K562 (cell line): ENCODE data around the gene NBEAL2. TPM values are rescaled to one million over a fixed set of nuclear protein-coding genes. Genes with fewer than 3 reads are reported as not detected.

Experiments used
- CBFB ChIP-seq: sonication (generic); formaldehyde crosslinking; IDR thresholded peaks from 2 replicates; pipeline ENCODE4 v1.4.0; 2020; ENCODE audit warnings: mild to moderate bottlenecking, missing genetic modification reagents
- DDX20 ChIP-seq: fragments of 450-650 bp; IDR thresholded peaks from 2 replicates; pipeline ENCODE4 v1.6.1; 2016; ENCODE audit warnings: missing genetic modification characterization, low read depth, mild to moderate bottlenecking, missing compliant biosample characterization, moderate library complexity
- DPF2 ChIP-seq: fragments of 450-650 bp; IDR thresholded peaks from 2 replicates; pipeline ENCODE4 v1.6.1; 2016
- FOSL1 ChIP-seq: fragments of 200-800 bp; sonication (Bioruptor generic); conservative IDR thresholded peaks from 2 replicates; pipeline ENCODE4 v1.6.1; 2016; ENCODE audit warnings: missing genetic modification characterization, missing compliant biosample characterization
- HDAC8 ChIP-seq: fragments of 450-650 bp; IDR thresholded peaks from 2 replicates; pipeline ENCODE4 v1.6.1; 2016; ENCODE audit warnings: mild to moderate bottlenecking, missing genetic modification characterization, moderate library complexity, missing compliant biosample characterization
- MTA2 ChIP-seq: fragments of 450-650 bp; IDR thresholded peaks from 2 replicates; pipeline ENCODE4 v1.6.1; 2016; ENCODE audit warnings: low read depth
- NCOA1 ChIP-seq: fragments of 450-650 bp; IDR thresholded peaks from 2 replicates; pipeline ENCODE4 v1.6.1; 2016; ENCODE audit warnings: low read depth
- SMAD2 ChIP-seq: fragments of 150-350 bp; IDR thresholded peaks from 2 replicates; pipeline ENCODE4 v1.6.1; 2014; ENCODE audit warnings: low read depth, mild to moderate bottlenecking, low read length
- SRF ChIP-seq, 2 experiments: fragments of 250-450, 450-650 bp in 1 of 2; sonication (Bioruptor Pico) in 1 of 2; sonication (generic) in 1 of 2; formaldehyde crosslinking; IDR thresholded peaks; 2 replicates each; pipeline versions ENCODE4 v1.5.0 to v1.5.1; 2020 to 2022; ENCODE audit warnings: mild to moderate bottlenecking in 1 of 2, missing genetic modification reagents in 1 of 2
- ZBED1 ChIP-seq: IDR thresholded peaks from 2 replicates; pipeline ENCODE4 v1.6.1; 2014
- ZNF436 ChIP-seq: fragments of 250-450, 450-650 bp; sonication (Bioruptor Pico); formaldehyde crosslinking; IDR thresholded peaks from 2 replicates; pipeline ENCODE4 v1.7.0; 2020; ENCODE audit warnings: mild to moderate bottlenecking
- polyA plus RNA-seq, 8 experiments: library from polyadenylated mRNA; depleted of rRNA in 4 of 8; stranded (reverse) in 5 of 8; unstranded in 3 of 8; fragments of >200 nt; fragmentation: Nextera tagmentation in 2 of 8; fragmentation: Illumina TruSeq in 1 of 8; extraction: Ambion mirVana in 2 of 8; extraction: Trizol in 1 of 8; gene quantifications; 2 replicates each; pipeline versions ENCODE4 v1.2.1 to v1.2.3, GENCODE V29; 2011 to 2014; ENCODE audit warnings: inconsistent platforms in 1 of 8, missing spikeins in 1 of 8
- total RNA-seq, 7 experiments: library from RNA; depleted of rRNA in 6 of 7; stranded (reverse); fragments of >200 nt in 6 of 7; fragmentation: Illumina TruSeq in 2 of 7; extraction: Trizol in 2 of 7; gene quantifications; 2 replicates each; pipeline versions ENCODE4 v1.2.1 to v1.2.3, GENCODE V29; 2011 to 2021; ENCODE audit warnings: low replicate concordance in 1 of 7
- TF ChIP-seq, protein P1 (sequence below): fragments of 250-450 bp; sonication (Bioruptor Pico); IDR thresholded peaks from 2 replicates; pipeline ENCODE4 v1.8.0; 2022; ENCODE audit warnings: moderate library complexity, mild to moderate bottlenecking, inconsistent platforms
- TF ChIP-seq, protein P2 (sequence below): sonication (generic); formaldehyde crosslinking; IDR thresholded peaks from 2 replicates; pipeline ENCODE4 v1.5.0; 2020; ENCODE audit warnings: missing genetic modification reagents
- TF ChIP-seq, protein P3 (sequence below): fragments of 250-450 bp; sonication (Bioruptor Pico); IDR thresholded peaks from 2 replicates; pipeline ENCODE4 v1.4.0; 2020; ENCODE audit warnings: mild to moderate bottlenecking, moderate library complexity
- TF ChIP-seq, protein P4 (sequence below), 2 experiments: fragments of 450-650 bp; formaldehyde crosslinking in 1 of 2; IDR thresholded peaks; 2 replicates each; pipeline versions ENCODE4 v1.4.0 to v1.6.1; 2014 to 2020; ENCODE audit warnings: mild to moderate bottlenecking in 2 of 2, borderline replicate concordance in 1 of 2, low read depth in 1 of 2

Gene NBEAL2
- total and polyA plus RNA-seq, 9 of the 15 experiments (the other 6 are each of a cell fraction or from before 2014, with no cell fraction given): 0.06 to 114 (median 29.6) TPM

DNA sequence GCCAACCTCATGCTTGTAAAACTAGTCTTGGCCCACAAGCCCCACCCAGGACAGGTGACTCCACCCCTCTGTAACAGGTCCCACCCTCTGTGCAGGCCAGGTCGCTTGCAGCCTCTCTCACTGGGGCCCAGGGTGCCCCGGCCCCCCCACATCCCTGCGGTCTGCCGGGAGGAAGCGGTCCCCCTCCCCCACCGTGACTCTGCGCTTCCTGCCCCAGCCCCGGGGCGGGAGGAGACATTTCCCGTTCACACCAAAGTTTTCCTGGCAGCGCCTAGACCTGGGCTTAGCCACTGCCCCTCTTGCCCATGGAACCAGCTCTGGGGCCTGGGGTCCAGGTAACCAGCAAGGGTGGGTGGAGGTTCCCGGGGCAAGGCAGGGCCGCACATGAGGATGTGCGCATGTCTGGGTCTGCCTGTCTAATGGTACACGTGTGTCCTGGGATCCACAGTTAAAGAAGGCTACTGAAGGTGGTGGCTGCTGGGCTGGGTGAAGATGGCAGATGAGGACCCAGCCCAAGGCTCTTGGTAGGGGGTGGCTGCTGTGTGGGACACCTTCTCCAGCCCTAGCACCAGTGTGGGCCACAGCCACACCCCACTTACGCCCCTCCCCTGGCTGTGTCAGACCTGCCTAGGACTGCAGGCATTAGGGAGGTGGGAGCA, 8.4 kb downstream of the NBEAL2 start (continued):
- TF ChIP-seq, protein P1, sequence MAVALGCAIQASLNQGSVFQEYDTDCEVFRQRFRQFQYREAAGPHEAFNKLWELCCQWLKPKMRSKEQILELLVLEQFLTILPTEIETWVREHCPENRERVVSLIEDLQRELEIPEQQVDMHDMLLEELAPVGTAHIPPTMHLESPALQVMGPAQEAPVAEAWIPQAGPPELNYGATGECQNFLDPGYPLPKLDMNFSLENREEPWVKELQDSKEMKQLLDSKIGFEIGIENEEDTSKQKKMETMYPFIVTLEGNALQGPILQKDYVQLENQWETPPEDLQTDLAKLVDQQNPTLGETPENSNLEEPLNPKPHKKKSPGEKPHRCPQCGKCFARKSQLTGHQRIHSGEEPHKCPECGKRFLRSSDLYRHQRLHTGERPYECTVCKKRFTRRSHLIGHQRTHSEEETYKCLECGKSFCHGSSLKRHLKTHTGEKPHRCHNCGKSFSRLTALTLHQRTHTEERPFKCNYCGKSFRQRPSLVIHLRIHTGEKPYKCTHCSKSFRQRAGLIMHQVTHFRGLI (CRISPR knock-in tag): 0 out of 2 replicates have a peak, but pooled peaks have one; percentile 8
- TF ChIP-seq SMAD2: no peak
- TF ChIP-seq FOSL1 (tag): peak; percentile 79
- TF ChIP-seq HDAC8 (tag): no peak
- TF ChIP-seq MTA2: 0 out of 2 replicates have a peak, but pooled peaks have one; percentile 26
- 0 out of 2 replicates have a peak, but pooled peaks have one; percentile 78 for TF ChIP-seq ZBED1
- TF ChIP-seq CBFB (CRISPR knock-in tag): peak; percentile 99
- TF ChIP-seq DDX20 (tag): no peak
- peak; percentile 93 for TF ChIP-seq DPF2
- peak in 1 of 2 experiments; percentile 63; a peak in 1 of 4 replicates for TF ChIP-seq SRF (CRISPR knock-in tag; IDR thresholded peaks at IDR 0.05)
- TF ChIP-seq, protein P2, sequence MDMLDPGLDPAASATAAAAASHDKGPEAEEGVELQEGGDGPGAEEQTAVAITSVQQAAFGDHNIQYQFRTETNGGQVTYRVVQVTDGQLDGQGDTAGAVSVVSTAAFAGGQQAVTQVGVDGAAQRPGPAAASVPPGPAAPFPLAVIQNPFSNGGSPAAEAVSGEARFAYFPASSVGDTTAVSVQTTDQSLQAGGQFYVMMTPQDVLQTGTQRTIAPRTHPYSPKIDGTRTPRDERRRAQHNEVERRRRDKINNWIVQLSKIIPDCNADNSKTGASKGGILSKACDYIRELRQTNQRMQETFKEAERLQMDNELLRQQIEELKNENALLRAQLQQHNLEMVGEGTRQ (CRISPR knock-in tag): no peak
- TF ChIP-seq, protein P3, sequence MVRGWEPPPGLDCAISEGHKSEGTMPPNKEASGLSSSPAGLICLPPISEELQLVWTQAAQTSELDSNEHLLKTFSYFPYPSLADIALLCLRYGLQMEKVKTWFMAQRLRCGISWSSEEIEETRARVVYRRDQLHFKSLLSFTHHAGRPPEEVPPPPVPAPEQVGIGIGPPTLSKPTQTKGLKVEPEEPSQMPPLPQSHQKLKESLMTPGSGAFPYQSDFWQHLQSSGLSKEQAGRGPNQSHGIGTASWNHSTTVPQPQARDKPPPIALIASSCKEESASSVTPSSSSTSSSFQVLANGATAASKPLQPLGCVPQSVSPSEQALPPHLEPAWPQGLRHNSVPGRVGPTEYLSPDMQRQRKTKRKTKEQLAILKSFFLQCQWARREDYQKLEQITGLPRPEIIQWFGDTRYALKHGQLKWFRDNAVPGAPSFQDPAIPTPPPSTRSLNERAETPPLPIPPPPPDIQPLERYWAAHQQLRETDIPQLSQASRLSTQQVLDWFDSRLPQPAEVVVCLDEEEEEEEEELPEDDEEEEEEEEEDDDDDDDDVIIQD (CRISPR knock-in tag): peak; percentile 67; the same call in 1 of the 2 replicates
- peak; percentile 72; the same call in 1 of the 2 replicates for TF ChIP-seq ZNF436 (CRISPR knock-in tag)
- TF ChIP-seq NCOA1: peak; percentile 82
- TF ChIP-seq, protein P4, sequence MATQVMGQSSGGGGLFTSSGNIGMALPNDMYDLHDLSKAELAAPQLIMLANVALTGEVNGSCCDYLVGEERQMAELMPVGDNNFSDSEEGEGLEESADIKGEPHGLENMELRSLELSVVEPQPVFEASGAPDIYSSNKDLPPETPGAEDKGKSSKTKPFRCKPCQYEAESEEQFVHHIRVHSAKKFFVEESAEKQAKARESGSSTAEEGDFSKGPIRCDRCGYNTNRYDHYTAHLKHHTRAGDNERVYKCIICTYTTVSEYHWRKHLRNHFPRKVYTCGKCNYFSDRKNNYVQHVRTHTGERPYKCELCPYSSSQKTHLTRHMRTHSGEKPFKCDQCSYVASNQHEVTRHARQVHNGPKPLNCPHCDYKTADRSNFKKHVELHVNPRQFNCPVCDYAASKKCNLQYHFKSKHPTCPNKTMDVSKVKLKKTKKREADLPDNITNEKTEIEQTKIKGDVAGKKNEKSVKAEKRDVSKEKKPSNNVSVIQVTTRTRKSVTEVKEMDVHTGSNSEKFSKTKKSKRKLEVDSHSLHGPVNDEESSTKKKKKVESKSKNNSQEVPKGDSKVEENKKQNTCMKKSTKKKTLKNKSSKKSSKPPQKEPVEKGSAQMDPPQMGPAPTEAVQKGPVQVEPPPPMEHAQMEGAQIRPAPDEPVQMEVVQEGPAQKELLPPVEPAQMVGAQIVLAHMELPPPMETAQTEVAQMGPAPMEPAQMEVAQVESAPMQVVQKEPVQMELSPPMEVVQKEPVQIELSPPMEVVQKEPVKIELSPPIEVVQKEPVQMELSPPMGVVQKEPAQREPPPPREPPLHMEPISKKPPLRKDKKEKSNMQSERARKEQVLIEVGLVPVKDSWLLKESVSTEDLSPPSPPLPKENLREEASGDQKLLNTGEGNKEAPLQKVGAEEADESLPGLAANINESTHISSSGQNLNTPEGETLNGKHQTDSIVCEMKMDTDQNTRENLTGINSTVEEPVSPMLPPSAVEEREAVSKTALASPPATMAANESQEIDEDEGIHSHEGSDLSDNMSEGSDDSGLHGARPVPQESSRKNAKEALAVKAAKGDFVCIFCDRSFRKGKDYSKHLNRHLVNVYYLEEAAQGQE (IDR thresholded peaks at IDR 0.05; ENCODE audit: borderline replicate concordance): no peak; the same call in 1 of the 2 replicates
- TF ChIP-seq, protein P4 (CRISPR knock-in tag; IDR thresholded peaks at IDR 0.05; ENCODE audit: low read depth): peak; percentile 55; the same call in 1 of the 2 replicates
